Smooth muscle cell (in vitro differentiated cells): ENCODE measurements around the gene PANK4. TPM values are rescaled to one million over a fixed set of nuclear protein-coding genes. Genes with fewer than 3 reads are reported as not detected.
"Not testable (repeated sequence)": the region's sequence is repeated elsewhere in the genome, so short reads cannot be mapped to it uniquely, and the experiment has no call there.

Experiments
- DNase-seq: peaks from one replicate; lab custom pipeline; 2025; ENCODE audit not compliant: unreplicated experiment; lab: John Stamatoyannopoulos, UW
- H2AFZ ChIP-seq: fragments of 200-600 bp; sonication (generic); 2 replicates; pipeline ENCODE4 v1.6.0; 2016; ENCODE audit warnings: antibody characterized with exemption, low read depth, mild to moderate bottlenecking
- H3F3A ChIP-seq: fragments of 200-600 bp; sonication (generic); 2 replicates; pipeline ENCODE4 v1.6.0; 2017; ENCODE audit warnings: antibody characterized with exemption, low read depth
- H3K27ac ChIP-seq: fragments of 200-600 bp; sonication (generic); 2 replicates; pipeline ENCODE4 v1.5.1; 2016; ENCODE audit warnings: low read depth, mild to moderate bottlenecking
- H3K27me3 ChIP-seq: fragments of 200-600 bp; sonication (generic); 2 replicates; pipeline ENCODE4 v1.6.1; 2016; ENCODE audit warnings: low read depth, mild to moderate bottlenecking
- H3K36me3 ChIP-seq: fragments of 200-600 bp; sonication (generic); 2 replicates; pipeline ENCODE4 v1.5.1; 2016; ENCODE audit warnings: low read depth
- H3K4me1 ChIP-seq: fragments of 200-600 bp; sonication (generic); 2 replicates; pipeline ENCODE4 v1.5.1; 2016; ENCODE audit warnings: low read depth
- H3K4me2 ChIP-seq: fragments of 200-600 bp; sonication (generic); 2 replicates; pipeline ENCODE4 v1.6.0; 2016; ENCODE audit warnings: mild to moderate bottlenecking
- H3K4me3 ChIP-seq: fragments of 200-600 bp; sonication (generic); 2 replicates; pipeline ENCODE4 v1.5.1; 2016; ENCODE audit warnings: mild to moderate bottlenecking
- H3K79me2 ChIP-seq: fragments of 200-600 bp; sonication (generic); 2 replicates; pipeline ENCODE4 v1.6.0; 2016; ENCODE audit warnings: low read depth, mild to moderate bottlenecking
- H3K9ac ChIP-seq: fragments of 200-600 bp; sonication (generic); 2 replicates; pipeline ENCODE4 v1.6.0; 2016; ENCODE audit warnings: low read depth
- H3K9me3 ChIP-seq: fragments of 200-600 bp; sonication (generic); replicated peaks from 2 replicates; pipeline ENCODE4 v1.5.1; 2016; ENCODE audit warnings: low read depth
- H4K20me1 ChIP-seq: fragments of 200-600 bp; sonication (generic); 2 replicates; pipeline ENCODE4 v1.6.0; 2016; ENCODE audit warnings: low read depth
- CTCF ChIP-seq: fragments of 200-600 bp; sonication (generic); IDR thresholded peaks from 2 replicates; pipeline ENCODE4 v1.5.1; 2017; ENCODE audit warnings: borderline replicate concordance, mild to moderate bottlenecking, antibody characterized with exemption; ENCODE audit not compliant: insufficient read depth, poor library complexity, severe bottlenecking
- WGBS: methylation state at CpG from one replicate; pipeline ENCODE4 v1.1.7; 2016; ENCODE audit warnings: low lambda C conversion rate; 5-methylcytosine and 5-hydroxymethylcytosine counted together
- polyA plus RNA-seq: library from polyadenylated mRNA; unstranded; fragments of >200 nt; fragmentation: Nextera tagmentation; extraction: Ambion mirVana; gene quantifications from 2 replicates; pipeline ENCODE4 v1.2.1, GENCODE V29; 2016
- total RNA-seq: library from RNA; depleted of rRNA; stranded (reverse); fragments of >200 nt; gene quantifications from 2 replicates; pipeline ENCODE4 v1.2.3, GENCODE V29; 2014

PANK4 gene
- total and polyA plus RNA-seq, 2 experiments from 2014 or later = 28.4 to 28.7 TPM

- WGBS = 94% methylated on average over 23 of the region's 28 CpGs
- not testable (repeated sequence) for H3K9me3 ChIP-seq, H4K20me1 ChIP-seq, H2AFZ ChIP-seq, H3K4me2 ChIP-seq, H3K27ac ChIP-seq, H3K27me3 ChIP-seq, H3K9ac ChIP-seq, H3K4me3 ChIP-seq, H3F3A ChIP-seq, H3K79me2 ChIP-seq, H3K36me3 ChIP-seq, DNase-seq
- peaks cover 33% of the 10 kb centered on the region for H3K4me1 ChIP-seq
These were observed 23.1 kb upstream of the PANK4 start for GRCh38 chr1:2549367-2550029.

- Histone ChIP-seq H3K27ac (no peak overlapping the region), H3K4me2 (no peak overlapping the region)
These were observed 21.7 kb upstream of the PANK4 start for GRCh38 chr1:2548068-2548589.

DNA sequence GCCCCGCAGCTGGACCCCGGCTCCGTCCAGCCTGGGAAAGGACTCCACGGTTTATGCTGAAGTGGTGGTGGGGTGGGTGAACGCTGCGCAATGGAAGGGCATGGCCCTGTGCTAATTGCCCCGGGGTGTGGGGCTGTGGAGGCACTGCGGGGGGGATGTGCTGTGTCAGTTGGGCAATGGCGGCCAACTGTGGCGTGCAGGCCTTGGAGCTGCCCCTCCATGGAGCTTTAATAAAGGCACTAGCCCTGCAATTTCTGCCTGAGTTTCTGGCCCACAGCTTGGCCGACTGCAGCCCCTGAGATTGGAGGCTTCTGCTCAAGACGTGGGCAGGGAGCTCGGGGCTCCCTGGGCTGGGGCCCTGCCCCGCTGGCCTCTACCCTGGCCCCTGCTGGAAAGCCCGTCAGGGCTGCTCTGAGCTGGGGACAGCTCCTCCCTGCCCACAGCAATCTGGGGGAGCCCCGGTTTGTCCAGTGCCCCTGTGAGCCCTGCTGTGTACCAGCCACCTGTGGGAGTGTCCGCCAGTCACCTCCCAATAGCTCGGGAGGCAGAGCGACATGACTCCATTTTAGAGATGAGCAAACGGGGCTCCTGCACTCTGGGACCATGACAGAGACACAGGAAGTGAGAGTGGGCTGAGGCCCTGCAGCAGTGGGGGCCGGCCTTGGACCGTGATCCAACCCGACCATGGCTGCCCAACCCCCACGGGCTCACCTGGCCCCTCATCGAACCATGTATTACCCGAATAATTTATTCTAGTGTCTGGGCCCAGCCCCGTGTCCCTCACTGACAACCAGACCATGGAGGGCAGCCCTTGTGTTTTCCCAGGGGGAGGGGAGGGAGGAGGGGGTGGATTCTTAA lies 21.0 kb upstream of the PANK4 start:
- Histone ChIP-seq H4K20me1 (no peaks in the 10 kb centered on the region), H3K4me3 (peak overlapping the region; percentile 55), H3K36me3 (no peaks in the 10 kb centered on the region), H3K4me1 (peaks cover 53% of the 10 kb centered on the region), H3K79me2 (no peaks in the 10 kb centered on the region), H3K27me3 (no peaks in the 10 kb centered on the region), H3K4me2 (peak overlapping the region; percentile 93), H3K9ac (no peak overlapping the region), H3K9me3 (no peaks in the 10 kb centered on the region), H3F3A (no peaks in the 10 kb centered on the region), H3K27ac (no peak overlapping the region), H2AFZ (peak overlapping the region; percentile 77)
- DNase-seq = no peak
- TF ChIP-seq CTCF = no peak
- WGBS = 16% methylated on average over 27 of the region's 27 CpGs

More at GRCh38 chr1:2548068-2548589, 21.7 kb upstream of the PANK4 start:
- Histone ChIP-seq H3K79me2 (no peaks in the 10 kb centered on the region), H3K4me1 (peaks cover 46% of the 10 kb centered on the region), H3K36me3 (no peaks in the 10 kb centered on the region), H2AFZ (no peak overlapping the region), H3K27me3 (no peaks in the 10 kb centered on the region), H3K9me3 (no peaks in the 10 kb centered on the region), H3K4me3 (no peak overlapping the region), H4K20me1 (no peaks in the 10 kb centered on the region), H3K9ac (no peak overlapping the region), H3F3A (no peaks in the 10 kb centered on the region)
- peak; percentile 95 for TF ChIP-seq CTCF
- 42% methylated on average over 17 of the region's 17 CpGs for WGBS
- DNase-seq = peak; percentile 22

- peak overlapping the region; percentile 55 for H3K4me3 ChIP-seq
- no peaks in the 10 kb centered on the region for H4K20me1 ChIP-seq
- no peaks in the 10 kb centered on the region for H3K9me3 ChIP-seq
- H3F3A ChIP-seq = no peaks in the 10 kb centered on the region
- no peak overlapping the region for H3K9ac ChIP-seq
- no peaks in the 10 kb centered on the region for H3K27me3 ChIP-seq
- TF ChIP-seq CTCF = no peak
- 1% methylated on average over 45 of the region's 52 CpGs for WGBS
- H2AFZ ChIP-seq = peak overlapping the region; percentile 77
- no peak for DNase-seq
- no peaks in the 10 kb centered on the region for H3K36me3 ChIP-seq
- H3K4me1 ChIP-seq = peaks cover 53% of the 10 kb centered on the region
- H3K27ac ChIP-seq = no peak overlapping the region
- no peaks in the 10 kb centered on the region for H3K79me2 ChIP-seq
- H3K4me2 ChIP-seq = peak overlapping the region; percentile 93
These were observed 20.3 kb upstream of the PANK4 start for GRCh38 chr1:2546515-2547209.
